ENCODE measurements around the gene NSUN7.
"Not testable (repeated sequence)": the region's sequence is repeated elsewhere in the genome, so short reads cannot be mapped to it uniquely, and the experiment has no call there.

NSUN7 gene, protein sequence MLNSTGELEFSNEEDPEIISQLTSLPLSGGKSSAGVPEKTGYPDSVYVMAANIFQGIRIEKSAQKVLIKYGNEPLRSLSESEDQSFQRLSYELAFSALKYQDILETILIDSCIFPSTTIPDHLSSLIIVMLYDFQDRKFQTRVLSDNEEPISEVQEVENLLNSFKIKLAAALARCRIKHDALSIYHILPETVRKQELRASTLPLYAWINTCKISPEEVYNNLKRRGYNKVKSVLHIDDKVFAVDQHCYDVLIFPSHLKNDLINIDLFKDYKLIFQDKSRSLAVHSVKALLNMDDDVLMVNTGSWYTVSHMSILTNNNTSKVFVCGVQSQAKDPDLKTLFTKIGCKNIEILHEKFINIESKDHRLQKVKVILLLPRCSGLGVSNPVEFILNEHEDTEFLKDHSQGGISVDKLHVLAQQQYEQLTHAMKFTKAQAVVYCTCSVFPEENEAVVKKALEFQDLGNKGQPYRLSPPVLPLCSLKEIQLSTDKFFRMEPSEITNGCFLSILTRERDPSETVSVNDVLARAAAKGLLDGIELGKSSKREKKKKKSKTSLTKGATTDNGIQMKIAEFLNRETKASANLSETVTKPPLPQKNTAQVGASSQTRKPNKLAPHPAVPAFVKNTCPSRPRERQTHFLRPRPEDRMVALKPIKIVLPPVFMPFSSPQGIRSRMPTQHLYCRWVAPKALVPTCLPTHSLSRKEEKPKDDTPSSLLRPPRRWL

DNA sequence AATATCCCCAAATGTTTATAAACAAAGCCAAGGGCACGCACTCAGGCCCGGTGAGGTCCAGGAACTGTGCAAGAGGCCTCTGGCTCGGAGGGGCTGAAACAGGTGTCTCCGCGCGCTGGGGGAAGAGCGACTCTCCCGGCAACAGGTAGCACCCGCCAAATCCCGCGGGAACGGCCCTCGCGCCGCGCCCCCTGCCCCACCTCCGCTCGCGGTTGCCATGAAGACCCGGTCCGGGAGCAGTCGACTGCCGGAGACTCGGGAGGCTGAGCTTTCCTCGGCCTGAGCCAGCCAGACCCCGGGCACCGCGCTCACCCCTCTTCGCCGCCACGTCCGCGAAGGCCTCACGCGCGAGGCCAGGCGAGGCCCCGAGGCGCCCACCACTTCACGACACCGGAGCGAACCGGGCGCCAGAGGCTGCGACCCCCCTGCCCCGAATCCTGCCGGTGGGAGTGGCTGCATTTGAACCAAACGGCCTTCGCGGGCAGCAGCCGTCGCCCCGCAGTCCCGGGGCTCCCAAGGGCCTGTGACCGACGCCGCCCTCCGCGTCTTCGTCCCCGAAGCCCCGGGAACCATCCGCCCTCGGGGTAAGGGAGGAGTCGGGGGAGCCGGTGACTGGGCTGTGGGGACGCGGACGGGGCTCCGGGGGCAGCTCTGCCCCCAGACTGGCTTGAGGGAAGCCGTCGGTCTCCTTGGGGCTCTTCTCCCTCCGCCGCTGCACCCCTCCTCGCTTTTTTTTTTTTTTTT is at the start of gene NSUN7:
Gene NSUN7, plus strand, starts transcription at position 239 of the 744 bp plus-strand sequence. CDS start 739 bp downstream, outside the sequence.
- no peak for DNase-seq

DNA sequence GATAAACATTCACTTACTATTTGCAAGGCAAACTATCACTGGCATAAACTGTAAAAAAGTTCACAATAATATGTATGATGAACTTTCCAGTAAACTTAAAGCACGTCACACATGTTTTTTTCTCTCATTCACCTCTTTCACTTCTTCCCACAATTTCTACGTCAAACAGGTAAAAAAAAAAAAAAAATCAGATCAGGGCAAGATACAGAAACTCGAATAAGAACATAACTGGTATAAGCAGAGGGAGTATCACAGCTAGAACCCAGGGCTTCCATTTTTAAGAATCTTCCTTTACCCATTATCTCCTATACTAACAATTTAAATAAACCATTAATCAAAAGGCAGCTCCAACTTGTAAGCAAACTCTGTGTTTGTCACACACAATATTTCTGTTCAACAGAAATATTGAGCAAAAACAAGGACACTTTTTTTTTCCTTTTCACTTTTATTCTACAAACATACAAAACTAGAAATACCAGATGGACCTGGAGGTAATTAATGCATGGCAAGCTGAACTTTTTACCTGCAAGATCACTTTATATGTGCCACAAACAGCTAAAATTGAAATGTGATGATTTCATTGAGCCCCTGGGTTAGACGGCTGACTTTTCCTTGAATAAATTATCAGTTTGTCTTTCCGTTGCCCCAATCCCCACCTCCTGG is 47.5 kb upstream of the NSUN7 start:
- no peak for DNase-seq

DNA sequence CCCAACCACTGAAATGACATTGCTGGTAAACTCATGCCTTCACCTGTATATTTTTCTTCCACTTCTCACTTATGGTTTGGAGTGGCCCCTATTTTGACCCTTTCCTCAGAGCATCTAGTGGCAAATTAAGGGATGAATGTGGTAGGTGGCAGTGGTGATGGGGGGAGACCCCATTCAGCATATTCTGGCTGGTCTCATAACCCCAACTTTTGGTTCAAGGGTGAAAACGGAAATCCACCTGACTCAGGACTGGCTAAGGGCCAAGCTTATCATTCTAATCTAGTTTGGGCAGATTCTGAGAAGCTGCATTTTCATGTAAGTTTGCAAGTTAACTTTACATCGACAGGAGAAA is 47.0 kb upstream of the NSUN7 start:
- DNase-seq = no peak

DNA sequence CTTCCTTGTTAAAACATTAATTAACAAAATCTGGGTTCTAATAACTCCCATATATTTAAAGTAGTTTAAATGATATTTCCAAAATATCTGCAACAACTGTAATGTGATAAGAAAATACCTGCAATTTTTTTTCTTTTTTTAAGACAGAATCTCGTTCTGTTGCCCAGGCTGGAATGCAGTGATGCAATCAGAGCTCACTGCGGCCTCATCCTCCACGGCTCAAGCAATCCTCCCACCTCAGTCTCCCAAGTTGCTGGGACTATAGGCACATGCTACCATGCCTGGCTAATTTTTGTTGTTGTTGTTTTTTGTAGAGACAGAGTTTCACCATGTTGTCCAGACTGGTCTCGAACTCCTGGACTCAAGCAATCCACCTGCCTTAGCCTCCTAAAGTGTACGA is 45.7 kb upstream of the NSUN7 start:
- no peak for DNase-seq

DNA sequence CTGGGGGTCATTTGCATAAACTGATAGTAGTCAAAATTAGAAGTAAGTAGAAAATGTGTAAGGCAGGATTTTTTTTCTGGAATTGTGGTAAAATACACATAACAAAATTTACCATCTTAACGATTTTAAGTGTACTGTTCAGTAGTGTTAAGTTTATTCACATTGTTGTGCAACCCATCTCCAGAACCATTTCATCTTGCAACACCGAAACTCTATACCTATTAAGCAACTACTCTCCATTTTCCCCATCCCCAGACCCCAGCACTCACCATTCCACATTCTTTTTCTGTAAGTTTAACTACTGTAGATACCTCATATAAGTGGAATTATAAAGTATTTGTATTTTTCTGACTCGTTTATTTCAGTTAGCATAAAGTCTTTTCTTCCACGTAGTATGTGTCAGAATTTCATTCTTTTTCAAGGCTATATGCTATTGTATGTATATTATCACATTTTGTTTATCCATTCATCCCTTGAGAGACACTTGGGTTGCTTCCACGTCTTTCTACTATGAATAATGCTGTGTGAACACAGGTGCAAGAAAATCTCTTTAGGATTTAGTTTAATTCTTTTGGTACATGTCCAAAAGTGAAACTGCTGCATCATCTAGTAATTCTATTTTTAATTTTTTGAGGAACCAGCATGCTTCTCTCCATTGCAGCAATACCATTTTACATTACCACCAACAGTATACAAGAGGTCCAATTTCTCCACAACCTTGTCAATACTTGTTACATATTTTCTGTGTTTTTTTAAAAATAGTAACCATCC is 39.1 kb upstream of the NSUN7 start:
- DNase-seq = no peak

DNA sequence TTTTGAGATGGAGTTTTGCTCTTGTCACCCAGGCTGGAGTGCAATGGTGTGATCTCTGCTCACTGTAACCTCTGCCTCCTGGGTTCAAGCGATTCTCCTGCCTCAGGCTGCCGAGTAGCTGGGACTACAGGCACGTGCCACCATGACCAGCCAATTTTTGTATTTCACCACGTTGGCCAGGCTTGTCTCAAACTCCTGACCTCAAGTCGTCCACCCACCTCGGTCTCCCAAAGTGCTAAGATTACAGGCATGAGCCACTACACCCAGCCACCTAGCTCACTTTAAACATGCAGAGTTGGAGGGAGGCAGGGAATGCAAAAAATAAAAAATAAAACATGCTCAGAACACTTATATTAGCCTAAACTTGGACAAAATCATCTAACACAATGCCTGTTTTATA is 36.8 kb upstream of the NSUN7 start:
- not testable (repeated sequence) for DNase-seq

DNA sequence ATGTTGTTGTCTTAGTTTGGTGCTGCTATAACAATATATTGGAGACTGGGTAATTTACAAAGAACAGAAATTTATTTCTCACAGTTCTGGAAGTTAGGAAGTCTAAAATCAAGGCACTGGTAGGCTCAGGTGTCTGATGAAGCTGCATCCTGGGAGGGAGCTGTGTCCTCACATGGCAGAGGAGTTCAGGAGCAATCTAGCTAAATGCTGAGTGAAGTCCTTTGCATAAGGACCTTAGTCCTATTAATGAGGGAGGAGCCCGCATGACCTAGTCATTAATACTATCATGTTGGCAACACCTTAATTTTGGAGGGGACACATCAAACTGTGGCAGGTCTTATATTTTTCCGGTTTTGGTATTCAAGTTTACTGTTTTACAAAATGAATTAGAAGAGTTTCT is 36.0 kb upstream of the NSUN7 start:
- no peak for DNase-seq

DNA sequence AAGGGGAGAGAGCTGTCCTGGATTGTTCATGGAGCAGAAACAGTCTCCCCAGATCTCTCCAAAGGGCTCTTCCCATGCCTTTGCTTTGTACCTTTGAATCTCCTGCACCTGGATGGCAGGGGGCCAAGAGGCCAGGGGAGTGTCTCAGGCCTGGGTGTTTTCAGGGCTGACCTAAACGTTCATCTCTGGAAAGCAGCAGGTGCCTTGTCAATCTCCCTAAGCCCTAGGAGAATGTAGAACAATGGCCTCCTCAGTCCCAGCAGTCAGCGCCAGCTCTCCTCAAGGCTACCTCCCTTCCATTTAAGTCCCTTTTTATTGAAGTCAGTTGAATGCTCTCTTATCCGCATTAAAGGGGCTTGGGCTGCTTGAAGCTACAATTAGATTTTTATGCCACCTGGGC is 31.2 kb upstream of the NSUN7 start:
- DNase-seq = no peak

DNA sequence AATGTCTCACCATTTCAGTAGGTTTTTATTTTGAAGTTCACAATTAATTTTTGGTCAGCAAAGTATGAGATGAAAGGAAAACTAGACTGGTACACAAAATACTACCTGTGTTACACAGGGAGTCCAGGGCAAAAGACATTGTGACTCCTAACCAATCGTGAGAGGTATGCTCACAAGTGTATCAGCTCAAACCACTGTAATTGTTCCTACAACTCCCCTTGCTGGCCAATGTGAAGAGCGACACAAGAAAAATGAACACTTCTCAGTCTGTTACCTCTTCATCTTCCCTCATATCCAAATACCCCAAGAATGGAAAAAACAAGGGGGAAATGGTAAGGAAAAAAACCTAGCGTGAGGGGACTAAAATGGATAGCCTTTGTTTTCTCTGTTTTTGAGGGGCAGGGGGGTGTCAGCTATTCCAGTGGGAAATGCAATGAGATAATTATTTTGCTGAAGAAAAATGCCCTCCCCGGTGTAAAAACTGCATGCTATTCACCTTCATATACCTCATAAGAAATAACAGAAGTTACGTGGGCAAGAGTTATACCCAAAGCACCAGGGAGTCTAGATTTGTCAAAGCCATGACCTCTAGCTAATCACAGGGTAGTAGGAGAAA is 30.6 kb upstream of the NSUN7 start:
- no peak for DNase-seq

DNA sequence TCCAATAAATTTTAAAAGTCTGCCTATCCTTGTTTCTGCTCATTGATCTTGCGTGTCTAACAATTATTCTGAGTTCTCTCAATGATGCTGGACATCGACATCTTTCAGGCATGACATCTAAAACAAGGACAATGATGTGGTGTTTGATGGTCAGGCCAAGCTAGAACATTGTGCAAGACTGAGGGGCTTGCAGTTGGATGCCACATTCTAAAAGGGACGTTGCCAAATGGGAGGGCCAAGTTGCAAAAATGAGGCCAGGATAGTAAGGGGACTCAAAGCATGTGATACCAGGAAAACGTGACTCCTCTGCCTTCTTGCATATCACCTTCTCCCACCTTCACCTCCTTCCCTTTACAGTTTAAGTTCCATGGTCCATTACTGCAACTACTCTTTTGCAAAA is 29.4 kb upstream of the NSUN7 start:
- no peak for DNase-seq

DNA sequence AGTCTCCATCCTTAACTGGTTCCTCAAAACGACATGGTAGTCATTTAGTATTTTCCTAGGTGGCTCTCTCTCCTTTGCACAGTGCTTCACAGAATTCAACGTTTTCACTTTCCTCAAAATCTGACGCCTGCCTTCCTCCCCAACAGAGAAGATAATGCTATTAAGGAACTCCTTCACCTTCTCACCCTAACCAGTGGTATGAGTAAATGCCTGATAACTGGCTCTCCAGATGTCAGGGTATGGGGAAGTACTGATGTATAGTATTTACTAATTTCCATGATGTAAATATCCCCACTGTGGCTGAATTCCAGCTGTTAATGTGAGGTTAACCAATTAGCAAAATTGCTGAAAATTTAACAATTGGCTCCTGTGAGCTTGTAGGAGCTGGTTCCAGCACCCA is 28.8 kb upstream of the NSUN7 start:
- no peak for DNase-seq

DNA sequence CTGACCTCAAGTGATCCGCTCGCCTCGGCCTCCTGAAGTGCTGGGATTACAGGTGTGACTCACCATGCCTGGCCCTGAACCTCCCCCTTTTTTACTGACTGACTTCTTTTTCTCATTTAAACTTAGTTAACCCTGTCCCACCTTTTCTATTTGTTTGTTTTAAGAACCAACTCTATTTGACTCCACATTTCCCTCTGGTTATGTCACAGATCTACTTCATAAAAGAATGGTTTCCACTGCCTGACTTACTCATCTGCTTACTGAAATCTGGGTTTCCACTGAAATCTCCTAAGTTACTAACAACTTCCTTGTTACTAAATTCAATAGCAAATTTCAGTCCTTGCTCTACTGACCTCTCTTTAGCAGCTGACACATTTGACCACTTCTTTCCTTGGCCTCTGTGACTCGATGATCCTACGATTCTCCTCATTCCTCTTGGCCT is 28.0 kb upstream of the NSUN7 start:
- DNase-seq = no peak

DNA sequence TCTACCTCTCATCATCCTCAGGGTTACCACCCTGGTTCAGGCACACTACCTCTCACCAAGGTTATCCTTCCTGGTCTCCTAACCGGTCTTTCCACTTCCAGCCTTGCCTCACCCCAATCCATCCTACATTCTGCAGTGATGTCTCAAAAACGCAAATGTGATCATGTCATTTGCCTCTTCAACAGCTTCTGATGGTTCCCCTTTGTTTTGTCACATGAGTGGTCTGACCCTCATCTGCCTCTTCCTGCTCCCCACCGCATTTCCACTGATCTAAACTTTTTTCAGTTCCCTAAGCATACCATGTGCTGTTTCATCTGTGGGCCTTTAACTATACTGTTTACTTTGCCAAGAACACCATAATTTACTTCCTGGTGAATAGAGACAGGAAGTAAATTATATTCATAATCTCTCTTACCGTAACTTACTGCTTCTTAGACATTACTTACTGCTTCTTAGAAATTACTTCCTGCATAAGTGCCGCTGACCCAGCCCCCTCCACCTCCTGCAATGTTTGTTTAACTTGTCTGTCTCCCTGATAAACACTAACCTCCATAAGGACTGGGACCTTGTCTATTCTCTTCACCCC is 27.1 kb upstream of the NSUN7 start:
- DNase-seq = no peak

DNA sequence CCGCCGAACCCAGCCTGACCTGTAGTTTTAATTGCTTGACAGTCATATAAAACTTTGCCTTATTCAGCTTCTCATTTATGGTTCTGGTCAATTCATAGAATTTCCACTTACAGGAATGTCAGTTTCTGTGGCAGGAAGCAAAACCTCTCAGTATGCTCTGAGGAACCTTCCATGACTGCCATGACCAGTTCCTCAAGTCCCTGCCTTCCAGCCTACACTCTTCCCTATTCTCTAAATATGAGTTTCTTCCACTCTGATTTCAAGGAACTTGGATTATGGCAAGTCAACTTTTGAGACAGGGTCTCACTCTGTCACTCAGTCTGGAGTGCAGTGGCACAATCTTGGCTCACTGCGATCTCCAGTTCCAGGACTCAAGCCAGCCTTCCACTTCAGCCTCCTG is 26.0 kb upstream of the NSUN7 start:
- no peak for DNase-seq

DNA sequence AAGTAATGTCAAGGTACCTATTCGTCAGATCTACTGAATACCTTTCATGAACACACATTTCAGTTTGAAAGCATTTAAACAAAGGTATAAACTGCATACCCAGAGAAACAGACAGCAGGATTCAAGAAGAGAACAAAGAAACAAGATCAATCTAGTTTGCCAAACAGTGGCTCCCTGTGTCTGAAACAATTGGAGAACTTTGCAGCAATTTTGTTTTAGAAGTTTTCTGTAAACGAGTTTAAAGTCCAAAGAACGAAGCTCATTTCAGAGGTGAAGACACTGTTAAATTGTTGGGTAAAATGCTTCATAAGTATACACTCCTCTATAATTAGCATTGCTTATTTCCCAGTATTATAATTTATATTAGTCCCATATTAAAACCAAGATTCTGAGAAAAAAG is 21.4 kb upstream of the NSUN7 start:
- no peak for DNase-seq

DNA sequence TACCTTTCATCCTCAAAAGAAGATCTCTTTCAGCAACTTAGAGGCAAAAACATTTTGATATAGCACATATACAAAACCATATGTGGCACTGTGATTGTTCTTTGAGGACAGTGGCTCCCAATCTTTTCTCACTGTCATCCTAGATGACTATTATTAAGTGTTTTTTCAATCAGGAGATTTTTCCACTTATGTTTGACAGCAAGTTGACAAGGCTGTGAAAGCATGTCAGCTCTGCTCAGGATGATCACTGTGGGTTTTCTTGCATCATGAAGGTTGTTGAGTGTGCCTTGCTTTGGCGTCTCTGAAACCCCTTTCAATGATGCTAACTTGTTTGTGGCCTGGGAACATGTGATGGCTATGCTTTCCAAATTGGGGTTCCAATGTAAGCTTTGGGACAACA is 20.2 kb upstream of the NSUN7 start:
- no peak for DNase-seq

DNA sequence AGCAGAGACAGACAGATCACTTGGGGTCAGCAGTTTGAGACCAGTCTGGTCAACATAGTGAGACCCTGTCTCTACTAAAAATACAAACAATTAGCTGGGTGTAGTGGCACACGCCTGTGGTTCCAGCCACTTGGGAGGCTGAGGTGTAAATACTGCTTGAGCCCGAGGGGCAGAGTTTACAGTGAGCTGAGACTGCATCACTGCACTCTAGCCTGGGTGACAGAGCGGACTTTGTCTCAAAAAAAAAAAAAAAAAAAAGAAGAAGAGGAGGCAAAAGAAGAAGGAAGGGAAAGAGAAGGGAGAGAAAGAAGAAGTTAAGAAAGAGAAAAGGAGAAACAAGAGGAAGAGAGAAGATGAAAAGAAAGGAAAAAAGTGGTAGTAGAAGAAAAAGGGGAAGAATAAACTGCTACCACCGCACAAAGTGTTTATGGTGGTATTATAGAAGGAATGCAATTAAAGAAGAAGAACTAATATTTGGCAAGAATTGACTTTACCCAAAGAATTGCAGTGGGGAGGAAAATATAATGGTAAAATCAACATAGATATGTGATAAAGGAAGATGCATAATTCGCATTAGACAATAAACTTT is 19.6 kb upstream of the NSUN7 start:
- no peak for DNase-seq

DNA sequence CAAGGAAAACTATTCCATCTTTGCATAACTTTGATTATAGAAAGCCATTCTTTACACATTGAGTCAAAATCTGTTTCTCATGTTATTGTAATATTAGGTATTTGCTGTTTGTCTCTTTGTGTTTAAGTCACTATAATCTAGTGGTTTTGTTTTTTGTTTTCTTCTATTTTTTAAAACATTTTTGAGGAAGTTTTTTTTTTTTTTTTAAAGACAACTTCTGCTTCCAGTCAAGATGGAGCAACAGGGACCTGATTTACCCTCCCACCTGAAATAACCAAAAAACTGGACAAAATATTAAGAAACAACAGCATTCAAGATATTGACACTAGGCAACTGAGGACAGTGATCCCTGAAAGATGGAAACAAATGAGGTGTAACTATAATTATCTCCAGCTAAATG is 18.4 kb upstream of the NSUN7 start:
- DNase-seq = no peak

DNA sequence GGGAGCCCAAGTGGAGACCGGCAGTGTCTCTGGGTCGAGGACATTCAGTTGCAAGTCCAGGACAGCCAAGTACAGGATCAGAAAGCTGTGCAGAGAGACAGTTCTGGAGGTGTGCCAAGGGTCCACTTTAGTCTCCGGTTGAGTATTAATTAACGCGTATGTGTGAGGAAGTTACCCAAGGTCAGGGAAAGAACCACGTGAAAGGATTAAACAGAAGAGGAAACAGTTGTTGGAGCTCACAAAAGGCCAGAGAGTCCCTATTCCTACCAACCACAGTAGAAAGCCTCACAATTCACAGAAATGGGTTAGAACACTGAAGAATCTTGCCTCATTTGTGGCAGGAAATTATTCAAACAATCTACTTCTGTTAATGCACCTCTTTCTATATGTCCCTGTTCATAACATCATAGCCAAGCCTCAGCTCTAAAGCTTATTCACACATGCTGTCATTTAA is 17.9 kb upstream of the NSUN7 start:
- DNase-seq = peak; percentile 10 to 21

DNA sequence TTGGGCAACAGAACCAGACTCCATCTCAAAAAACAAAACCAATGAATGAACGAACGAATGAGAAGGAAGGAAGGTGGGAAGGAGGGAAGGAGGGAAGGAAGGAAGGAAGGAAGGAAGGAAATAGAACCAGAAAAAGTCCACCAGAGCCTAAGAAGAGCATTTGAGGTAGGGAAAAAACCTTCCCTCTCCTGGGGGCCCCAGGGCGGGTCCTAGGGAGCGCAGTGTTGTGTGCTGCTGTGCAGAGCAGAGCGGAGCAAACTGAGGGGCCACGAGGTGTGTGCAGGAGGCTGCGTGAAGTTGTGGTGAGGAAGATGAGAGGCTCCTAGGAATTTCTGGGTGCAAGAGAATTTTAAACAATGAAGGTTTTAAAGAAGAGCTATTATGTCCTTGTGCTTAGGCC is 16.0 kb upstream of the NSUN7 start:
- DNase-seq = no peak

DNA sequence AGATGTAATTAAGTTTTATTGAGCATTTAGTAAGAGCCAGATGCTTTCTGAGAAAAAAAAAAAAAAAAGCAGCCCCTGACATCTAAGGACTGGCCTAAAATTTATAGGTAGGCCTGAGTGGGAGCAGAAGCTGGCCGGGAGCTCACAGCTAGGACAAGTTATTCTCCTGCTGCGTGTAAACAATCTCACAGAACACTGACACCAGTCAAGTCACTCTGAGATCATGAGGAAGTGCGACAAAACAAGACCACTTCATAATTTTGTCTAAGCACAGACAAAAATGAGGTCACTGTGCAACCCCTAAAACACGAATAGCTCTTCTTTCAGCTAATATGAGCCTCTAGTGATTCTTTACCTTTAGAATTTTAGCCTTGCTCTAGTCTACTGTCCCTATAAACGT is 15.3 kb upstream of the NSUN7 start:
- no peak for DNase-seq

Measured in hippocampal formation (tissue), 2 donors.